ENCODE data around the gene DMD. TPM values are rescaled to one million over a fixed set of nuclear protein-coding genes. Genes with fewer than 3 reads are reported as not detected.

The DMD gene
- total RNA-seq, 3 donors from 2014 or later (not counting 1 experiment from before 2014, with no cell fraction given): not detected

DNA sequence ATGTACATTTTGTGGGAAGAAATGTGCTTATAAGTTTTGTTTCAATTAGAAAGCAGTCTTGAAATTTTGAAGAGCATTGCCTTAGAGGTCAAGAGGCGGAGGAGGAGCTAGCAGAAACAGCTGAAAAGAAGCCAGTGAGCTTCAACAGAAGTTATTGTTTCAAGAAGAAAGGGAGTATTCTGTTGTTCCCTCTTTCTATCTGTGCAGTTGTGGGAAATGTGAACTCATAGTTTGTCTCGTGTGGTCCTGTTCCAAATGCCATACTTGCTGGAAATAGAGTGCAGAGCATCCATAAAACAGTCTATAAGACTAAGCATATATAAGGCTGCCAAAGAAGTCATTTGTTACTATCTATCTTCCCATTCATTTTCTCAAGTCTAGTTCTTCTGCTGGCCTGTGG lies 1015.7 kb downstream of the DMD start:
- Mint-ChIP-seq H3K4me1 (no peaks in the 10 kb centered on the region), H3K27ac (no peak overlapping the region), H3K27me3 (ENCODE audit: low read depth in 2 of 2) (no peaks in the 10 kb centered on the region), H3K9me3 (peaks cover 2 to 12% of the 10 kb centered on the region in 2 donors), H3K36me3 (no peaks in the 10 kb centered on the region), H3K4me3 (no peak overlapping the region)
- ATAC-seq (no peak), DNase-seq (no peak)
- Histone ChIP-seq H3K4me1 (ENCODE audit: control insufficient read depth, insufficient read depth, low read length) (no peaks in the 10 kb centered on the region), H3K36me3 (ENCODE audit: control insufficient read depth, insufficient read depth, low read length) (no peaks in the 10 kb centered on the region), H3K4me3 (ENCODE audit: low read length) (no peak overlapping the region), H3K27me3 (ENCODE audit: control insufficient read depth, insufficient read depth, low read length) (no peaks in the 10 kb centered on the region), H3K9me3 (ENCODE audit: control insufficient read depth, insufficient read depth, low read length) (no peaks in the 10 kb centered on the region), H3K27ac (ENCODE audit: low read length) (no peak overlapping the region)
- TF ChIP-seq, protein P1, sequence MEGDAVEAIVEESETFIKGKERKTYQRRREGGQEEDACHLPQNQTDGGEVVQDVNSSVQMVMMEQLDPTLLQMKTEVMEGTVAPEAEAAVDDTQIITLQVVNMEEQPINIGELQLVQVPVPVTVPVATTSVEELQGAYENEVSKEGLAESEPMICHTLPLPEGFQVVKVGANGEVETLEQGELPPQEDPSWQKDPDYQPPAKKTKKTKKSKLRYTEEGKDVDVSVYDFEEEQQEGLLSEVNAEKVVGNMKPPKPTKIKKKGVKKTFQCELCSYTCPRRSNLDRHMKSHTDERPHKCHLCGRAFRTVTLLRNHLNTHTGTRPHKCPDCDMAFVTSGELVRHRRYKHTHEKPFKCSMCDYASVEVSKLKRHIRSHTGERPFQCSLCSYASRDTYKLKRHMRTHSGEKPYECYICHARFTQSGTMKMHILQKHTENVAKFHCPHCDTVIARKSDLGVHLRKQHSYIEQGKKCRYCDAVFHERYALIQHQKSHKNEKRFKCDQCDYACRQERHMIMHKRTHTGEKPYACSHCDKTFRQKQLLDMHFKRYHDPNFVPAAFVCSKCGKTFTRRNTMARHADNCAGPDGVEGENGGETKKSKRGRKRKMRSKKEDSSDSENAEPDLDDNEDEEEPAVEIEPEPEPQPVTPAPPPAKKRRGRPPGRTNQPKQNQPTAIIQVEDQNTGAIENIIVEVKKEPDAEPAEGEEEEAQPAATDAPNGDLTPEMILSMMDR (IDR thresholded peaks at IDR 0.05): no peak
- intact Hi-C loops (cut with micrococcal nuclease): no loop called here
- WGBS (ENCODE audit: insufficient coverage): 86% methylated on average over 1 of the region's 2 CpGs

DNA sequence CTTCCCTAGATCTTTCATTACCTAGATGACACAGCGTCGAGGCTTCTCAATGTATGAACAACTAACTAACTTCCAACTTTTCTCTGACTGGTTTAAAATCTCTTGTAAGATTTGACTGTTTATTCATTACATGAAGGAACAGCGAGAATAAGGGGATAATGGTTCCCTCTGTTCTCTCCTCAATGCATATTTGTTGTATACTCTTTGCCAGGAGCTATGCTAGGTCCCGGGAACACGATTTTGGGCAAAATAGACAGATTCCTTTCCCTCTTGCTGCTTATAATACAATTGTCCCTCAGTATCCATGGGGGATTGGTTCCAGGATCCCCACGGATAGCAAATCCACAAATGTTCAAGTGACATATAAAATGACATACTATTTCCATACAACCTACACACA lies 1020.0 kb downstream of the DMD start:
- no peaks in the 10 kb centered on the region for H3K36me3 ChIP-seq (ENCODE audit: control insufficient read depth, insufficient read depth, low read length)
- H3K4me1 ChIP-seq (ENCODE audit: control insufficient read depth, insufficient read depth, low read length): no peaks in the 10 kb centered on the region
- 87% methylated on average over 2 of the region's 6 CpGs for WGBS (ENCODE audit: insufficient coverage)
- Mint-ChIP-seq H3K4me3 (no peak overlapping the region), H3K4me1 (no peaks in the 10 kb centered on the region), H3K27me3 (ENCODE audit: low read depth in 2 of 2) (no peaks in the 10 kb centered on the region), H3K27ac (no peak overlapping the region), H3K9me3 (peaks cover 2 to 14% of the 10 kb centered on the region in 2 donors), H3K36me3 (no peaks in the 10 kb centered on the region)
- DNase-seq: no peak
- H3K4me3 ChIP-seq (ENCODE audit: low read length): no peak overlapping the region
- no peaks in the 10 kb centered on the region for H3K27me3 ChIP-seq (ENCODE audit: control insufficient read depth, insufficient read depth, low read length)
- no peak for ATAC-seq
- intact Hi-C loops (cut with micrococcal nuclease): no loop called here
- TF ChIP-seq, protein P1 (IDR thresholded peaks at IDR 0.05): no peak
- no peaks in the 10 kb centered on the region for H3K9me3 ChIP-seq (ENCODE audit: control insufficient read depth, insufficient read depth, low read length)
- no peak overlapping the region for H3K27ac ChIP-seq (ENCODE audit: low read length)

DNA sequence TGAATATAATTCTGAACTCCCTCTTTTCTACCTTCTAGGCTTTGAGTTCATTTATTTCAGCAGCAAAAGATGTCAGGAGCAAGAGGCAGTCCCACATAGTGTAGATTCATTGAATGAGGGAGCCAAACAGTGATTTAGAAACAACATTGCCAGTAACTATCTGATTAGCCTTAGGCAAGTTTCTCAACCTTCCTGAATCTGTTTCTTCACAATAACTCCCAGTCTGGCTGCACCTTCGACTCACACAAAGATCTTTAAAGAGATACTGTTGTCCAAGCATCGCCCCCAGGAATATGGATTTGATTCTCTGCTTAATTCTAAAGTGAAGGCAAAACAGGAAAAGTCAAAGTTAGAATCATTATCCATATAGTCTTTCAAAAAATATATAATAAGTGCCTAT lies 1026.2 kb downstream of the DMD start:
- intact Hi-C loops (cut with micrococcal nuclease): no loop called here
- no peaks in the 10 kb centered on the region for H3K27me3 Mint-ChIP-seq (ENCODE audit: low read depth in 2 of 2)
- Histone ChIP-seq H3K36me3 (ENCODE audit: control insufficient read depth, insufficient read depth, low read length) (no peaks in the 10 kb centered on the region), H3K27ac (ENCODE audit: low read length) (no peak overlapping the region), H3K4me1 (ENCODE audit: control insufficient read depth, insufficient read depth, low read length) (no peaks in the 10 kb centered on the region), H3K27me3 (ENCODE audit: control insufficient read depth, insufficient read depth, low read length) (no peaks in the 10 kb centered on the region), H3K4me3 (ENCODE audit: low read length) (no peak overlapping the region), H3K9me3 (ENCODE audit: control insufficient read depth, insufficient read depth, low read length) (no peaks in the 10 kb centered on the region)
- H3K4me3 Mint-ChIP-seq: no peak overlapping the region
- H3K27ac Mint-ChIP-seq: no peak overlapping the region
- H3K36me3 Mint-ChIP-seq: no peaks in the 10 kb centered on the region
- peaks cover 0 to 2% of the 10 kb centered on the region in 2 donors for H3K9me3 Mint-ChIP-seq
- DNase-seq: no peak
- no peak for ATAC-seq
- TF ChIP-seq, protein P1 (IDR thresholded peaks at IDR 0.05): no peak
- no peaks in the 10 kb centered on the region for H3K4me1 Mint-ChIP-seq
- WGBS (ENCODE audit: insufficient coverage): 54% methylated on average over 2 of the region's 2 CpGs

DNA sequence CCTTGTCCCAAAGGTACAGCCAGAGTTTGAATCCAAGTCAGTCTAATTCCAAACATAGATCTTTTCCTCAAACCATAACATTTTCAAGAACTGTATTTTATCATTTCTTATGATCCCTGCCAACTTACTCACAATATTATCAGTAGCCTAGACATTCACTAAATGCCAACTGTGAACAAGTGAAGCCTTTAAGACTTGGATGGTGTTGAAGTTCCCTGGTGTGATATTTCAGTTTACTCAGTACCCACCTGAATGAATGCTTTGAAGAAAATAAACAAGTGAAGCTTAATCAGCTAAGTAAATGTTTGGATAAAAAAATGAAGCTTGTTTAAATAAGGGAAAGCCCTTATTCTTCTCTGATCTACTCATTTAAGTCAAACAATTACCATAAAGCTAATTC lies 1028.3 kb downstream of the DMD start:
- intact Hi-C loops (cut with micrococcal nuclease): no loop called here
- no peaks in the 10 kb centered on the region for H3K27me3 ChIP-seq (ENCODE audit: control insufficient read depth, insufficient read depth, low read length)

More for the DNA sequence above, 1028.3 kb downstream of the DMD start:
- H3K9me3 ChIP-seq (ENCODE audit: control insufficient read depth, insufficient read depth, low read length): no peaks in the 10 kb centered on the region
- H3K27ac Mint-ChIP-seq: no peak overlapping the region
- no peaks in the 10 kb centered on the region for H3K36me3 Mint-ChIP-seq
- no peak for DNase-seq
- no peak for ATAC-seq
- no peaks in the 10 kb centered on the region for H3K4me1 ChIP-seq (ENCODE audit: control insufficient read depth, insufficient read depth, low read length)
- peaks cover 2 to 5% of the 10 kb centered on the region in 2 donors for H3K9me3 Mint-ChIP-seq
- H3K27ac ChIP-seq (ENCODE audit: low read length): no peak overlapping the region
- no peak overlapping the region for H3K4me3 Mint-ChIP-seq
- no peak overlapping the region for H3K4me3 ChIP-seq (ENCODE audit: low read length)
- H3K27me3 Mint-ChIP-seq (ENCODE audit: low read depth in 2 of 2): no peaks in the 10 kb centered on the region
- TF ChIP-seq, protein P1 (IDR thresholded peaks at IDR 0.05): no peak
- no peaks in the 10 kb centered on the region for H3K4me1 Mint-ChIP-seq
- H3K36me3 ChIP-seq (ENCODE audit: control insufficient read depth, insufficient read depth, low read length): no peaks in the 10 kb centered on the region

Measured in natural killer cell (primary cell).